COLO829 (cell line): ENCODE data around the gene TBXAS1.

Source experiments
- DNase-seq: peaks from one replicate; pipeline ENCODE4 v3.0.0; 2012; ENCODE audit warnings: low spot score

Gene TBXAS1

DNA sequence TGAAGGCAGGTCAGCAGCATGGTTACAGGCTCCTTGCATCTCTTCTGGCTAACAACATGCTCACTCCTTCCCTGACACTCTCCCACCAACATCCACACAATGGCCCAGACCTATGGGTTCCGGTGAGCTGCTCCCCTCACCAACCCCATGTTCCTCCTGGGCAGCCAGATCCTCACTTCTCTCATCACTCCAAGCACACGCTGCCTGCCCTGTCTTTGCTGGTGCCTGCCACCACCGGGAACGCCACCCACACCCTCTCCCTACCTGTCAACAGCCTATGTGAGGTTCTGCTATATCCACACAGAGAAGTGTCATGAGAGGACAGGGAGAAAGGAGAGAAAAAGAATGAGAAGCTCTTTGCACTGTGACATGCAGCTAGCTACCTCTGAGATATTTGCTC, 219.1 kb downstream of the TBXAS1 start:
- DNase-seq: no peak

GRCh38 chr7:140048989-140049338, 219.9 kb downstream of the TBXAS1 start:
- DNase-seq: no peak

GRCh38 chr7:140049339-140050024, 220.4 kb downstream of the TBXAS1 start:
- DNase-seq: no peak

GRCh38 chr7:140050100-140050499, 221.0 kb downstream of the TBXAS1 start:
- no peak for DNase-seq

GRCh38 chr7:140051820-140052219, 222.8 kb downstream of the TBXAS1 start:
- DNase-seq: no peak

DNA sequence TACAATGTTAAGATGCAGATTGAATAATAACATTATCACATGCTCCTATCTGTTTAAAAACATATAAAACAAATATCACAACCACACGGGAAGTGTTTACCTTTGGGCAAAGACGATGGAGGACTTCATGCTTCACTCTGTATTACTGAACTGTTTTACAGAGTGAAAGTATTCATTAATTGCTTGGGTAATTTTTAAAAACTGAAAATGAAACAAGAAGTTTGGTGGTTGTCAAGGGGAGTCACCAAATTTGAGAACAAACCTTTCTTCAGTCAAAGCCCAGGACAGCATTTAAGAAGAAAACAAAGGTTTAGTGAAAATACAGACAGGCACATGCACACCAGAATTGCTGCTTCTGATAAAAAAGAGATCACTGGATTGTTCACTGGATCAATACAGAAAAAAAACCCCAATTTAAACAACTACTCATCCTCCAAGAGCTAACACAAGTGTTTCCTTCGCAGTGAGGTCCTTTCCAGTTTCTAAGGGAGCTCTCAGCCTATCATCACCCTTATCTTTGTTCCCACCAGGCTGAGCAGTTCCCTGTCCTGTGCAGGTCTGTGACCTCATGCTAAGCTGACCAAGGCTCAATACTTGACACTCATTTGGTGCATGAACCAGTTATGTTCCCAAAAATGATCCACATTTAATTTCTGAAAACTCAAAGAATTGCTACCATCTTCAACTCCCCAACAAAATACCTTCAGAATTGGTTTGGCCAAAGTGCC, 224.9 kb downstream of the TBXAS1 start:
- DNase-seq: no peak

- no peak for DNase-seq
These were observed 225.7 kb downstream of the TBXAS1 start for GRCh38 chr7:140054751-140055150.

- DNase-seq: no peak
These were observed 226.8 kb downstream of the TBXAS1 start for GRCh38 chr7:140055833-140056232.

GRCh38 chr7:140056431-140057142, 227.5 kb downstream of the TBXAS1 start:
- no peak for DNase-seq

DNA sequence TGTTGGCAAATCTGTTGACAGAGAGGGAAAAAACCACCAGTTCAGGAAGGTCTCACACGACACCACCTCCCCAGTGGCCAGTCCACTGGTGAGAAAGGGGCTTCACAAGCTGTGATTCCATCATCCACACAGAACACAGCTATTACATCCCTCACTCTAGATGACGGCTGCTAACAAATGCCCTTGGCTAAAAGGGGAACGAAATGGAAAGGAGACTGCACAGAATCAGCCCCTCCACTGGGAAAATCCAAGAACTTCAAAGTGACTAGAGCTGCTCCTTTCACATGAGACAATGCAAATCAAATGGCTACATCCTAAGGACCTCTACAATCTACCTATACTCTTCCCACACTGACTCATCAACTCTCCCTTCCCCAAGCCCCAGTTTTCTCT, 228.1 kb downstream of the TBXAS1 start:
- no peak for DNase-seq

GRCh38 chr7:140058517-140058916, 229.5 kb downstream of the TBXAS1 start:
- DNase-seq: no peak

- DNase-seq: peak; percentile 58
These were observed 230.5 kb downstream of the TBXAS1 start for GRCh38 chr7:140059273-140060242.

DNA sequence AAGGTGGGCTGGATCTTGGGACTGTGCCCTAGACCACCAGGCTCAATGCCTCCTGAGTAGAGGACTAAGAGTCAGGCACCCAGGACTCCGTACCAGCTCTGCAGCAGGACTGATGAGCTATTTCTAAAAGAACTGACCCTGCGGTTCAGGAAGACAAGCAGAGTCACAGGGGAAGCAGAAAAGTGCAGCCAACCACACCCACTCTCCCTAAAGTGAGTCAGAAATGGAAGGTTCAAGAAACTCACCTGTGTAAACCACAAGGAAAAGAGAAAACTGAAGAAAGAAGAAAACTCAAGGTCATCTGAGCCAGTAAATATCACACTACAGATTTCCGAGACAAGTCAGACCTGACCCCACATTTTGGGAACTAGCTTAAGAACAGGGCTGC, 231.2 kb downstream of the TBXAS1 start:
- no peak for DNase-seq

GRCh38 chr7:140060788-140061606, 231.9 kb downstream of the TBXAS1 start:
- DNase-seq: no peak

GRCh38 chr7:140061607-140061930, 232.5 kb downstream of the TBXAS1 start:
- no peak for DNase-seq

DNA sequence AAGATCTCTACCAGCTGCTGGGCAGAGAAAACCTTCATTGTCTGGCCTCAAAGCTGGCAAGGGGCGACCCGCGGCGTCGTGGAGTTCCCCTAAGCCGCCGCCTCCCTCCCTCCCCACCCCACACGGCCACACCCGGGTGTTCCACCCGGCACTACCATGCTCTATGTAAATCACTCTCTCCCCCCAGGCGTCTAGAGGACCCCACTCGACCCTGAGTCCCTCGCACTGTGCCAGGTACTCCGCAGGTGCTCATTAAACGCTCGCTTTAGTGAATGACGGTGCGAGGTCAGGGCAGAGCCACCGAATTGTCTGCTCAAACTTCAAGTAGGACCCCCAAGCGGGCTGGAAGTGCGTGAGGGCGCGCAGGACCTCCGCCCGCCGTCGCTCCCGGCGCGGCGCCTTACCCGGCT, 233.1 kb downstream of the TBXAS1 start:
- DNase-seq: peak; percentile 34

DNA sequence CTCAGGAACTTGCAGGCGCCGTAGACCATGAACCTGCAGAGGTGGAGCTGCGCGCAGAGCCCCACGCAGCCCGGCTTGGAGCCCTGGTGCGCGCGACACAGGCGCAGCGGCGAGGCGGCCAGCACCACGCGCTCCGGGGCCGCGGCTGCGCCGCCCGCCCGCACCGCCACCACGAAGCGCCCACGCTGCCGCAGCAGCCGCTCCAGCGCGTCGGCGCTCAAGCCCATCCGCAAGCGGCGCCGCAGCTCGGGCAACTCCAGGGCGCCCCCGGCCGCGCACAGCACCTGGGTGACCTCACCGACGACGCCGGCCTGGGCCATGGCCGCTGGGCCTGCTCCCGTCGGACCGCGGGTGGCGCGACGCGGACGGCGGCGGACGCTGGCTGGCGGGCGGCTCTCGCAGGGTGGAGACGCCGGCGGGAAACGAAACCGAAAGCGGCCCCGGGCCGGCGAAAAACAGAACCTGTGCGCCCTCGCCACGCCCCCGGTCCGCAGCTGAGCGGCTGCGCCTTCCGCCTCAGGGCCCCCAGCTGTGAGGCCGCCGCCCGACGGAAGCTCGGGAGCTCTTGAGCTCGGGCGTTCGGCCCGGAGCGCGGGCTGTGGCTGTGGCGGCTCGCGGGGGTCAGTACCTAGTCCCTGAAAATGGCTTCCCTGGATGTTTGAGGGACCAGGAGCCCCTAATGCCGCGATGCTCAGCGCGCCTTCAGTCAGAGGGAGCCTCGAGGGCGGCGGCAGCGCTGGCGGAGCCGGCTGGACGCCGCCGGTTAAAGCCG, 233.7 kb downstream of the TBXAS1 start, which contains the start of gene PARP12:
PARP12 (minus strand) TSS at position 424 of the 772 bp plus-strand sequence; CDS start at position 320, 104 bp downstream.
- peak; percentile 50 for DNase-seq

GRCh38 chr7:140067052-140067451, 238.0 kb downstream of the TBXAS1 start:
- DNase-seq: no peak

- DNase-seq: no peak
These were observed 239.0 kb downstream of the TBXAS1 start for GRCh38 chr7:140068033-140068432.

DNA sequence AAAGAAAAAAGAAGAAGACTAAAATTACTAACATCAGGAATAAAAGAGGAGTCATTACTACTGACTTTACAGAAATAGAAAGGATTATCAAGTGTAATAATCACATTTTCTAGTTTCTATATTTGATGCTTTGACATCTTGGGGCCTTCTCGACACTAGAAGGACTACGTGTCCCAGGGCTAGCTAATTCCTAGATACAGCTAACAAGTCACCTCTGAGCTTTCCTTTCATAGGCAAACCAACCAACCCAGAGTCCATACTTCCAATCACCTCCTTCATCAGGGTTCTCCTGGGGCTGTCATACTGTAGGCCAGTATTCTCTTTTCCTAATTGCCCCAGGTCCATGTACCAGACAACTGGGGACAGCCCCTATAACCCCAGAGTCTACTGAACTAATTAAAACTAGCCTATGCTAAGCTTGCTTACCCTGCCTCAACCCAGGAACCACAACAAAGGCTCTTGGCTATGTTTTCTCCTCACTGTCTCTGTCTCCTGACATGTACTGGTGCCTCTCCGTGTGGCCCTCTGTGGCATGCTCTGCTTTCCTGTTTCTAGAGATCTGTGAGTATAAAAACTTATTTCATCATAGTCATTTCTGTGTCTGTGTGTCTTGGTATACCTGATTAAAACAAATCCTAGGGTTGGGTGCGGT, 240.4 kb downstream of the TBXAS1 start:
- DNase-seq: no peak
